Activated naive CD4-positive, alpha-beta T cell treated with anti-CD3 and anti-CD28 coated beads, Interleukin-2, amount 50 U/mL, for 24 hours (primary cell): ENCODE measurements around the gene DTWD2.
"Not testable (repeated sequence)": the region's sequence is repeated elsewhere in the genome, so short reads cannot be mapped to it uniquely, and the experiment has no call there.

Experiments used
- H3K27ac Mint-ChIP-seq: one replicate; pipeline ENCODE4 v1.8.0; 2021; ENCODE audit warnings: mild to moderate bottlenecking, mixed read lengths
- H3K27me3 Mint-ChIP-seq: one replicate; pipeline ENCODE4 v1.8.0; 2021; ENCODE audit warnings: mixed read lengths
- H3K36me3 Mint-ChIP-seq: one replicate; pipeline ENCODE4 v1.8.0; 2021; ENCODE audit warnings: mixed read lengths
- H3K4me1 Mint-ChIP-seq: one replicate; pipeline ENCODE4 v1.8.0; 2021; ENCODE audit warnings: mixed read lengths
- H3K4me3 Mint-ChIP-seq: one replicate; pipeline ENCODE4 v1.8.0; 2021; ENCODE audit warnings: mild to moderate bottlenecking, mixed read lengths
- H3K9me3 Mint-ChIP-seq: one replicate; pipeline ENCODE4 v1.8.0; 2021; ENCODE audit warnings: mixed read lengths

Gene DTWD2

GRCh38 chr5:119016125-119016774 lies 27.9 kb upstream of the DTWD2 start:
- H3K36me3 Mint-ChIP-seq: no peaks in the 10 kb centered on the region
- H3K27ac Mint-ChIP-seq: no peak overlapping the region
- no peaks in the 10 kb centered on the region for H3K4me1 Mint-ChIP-seq
- no peaks in the 10 kb centered on the region for H3K9me3 Mint-ChIP-seq
- no peaks in the 10 kb centered on the region for H3K27me3 Mint-ChIP-seq
- no peak overlapping the region for H3K4me3 Mint-ChIP-seq

GRCh38 chr5:119011186-119011585 lies 22.8 kb upstream of the DTWD2 start:
- Mint-ChIP-seq H3K4me3 (no peak overlapping the region), H3K4me1 (no peaks in the 10 kb centered on the region), H3K9me3 (no peaks in the 10 kb centered on the region), H3K36me3 (no peaks in the 10 kb centered on the region), H3K27ac (no peak overlapping the region), H3K27me3 (no peaks in the 10 kb centered on the region)

- Mint-ChIP-seq H3K27me3 (no peaks in the 10 kb centered on the region), H3K27ac (no peak overlapping the region), H3K4me3 (no peak overlapping the region), H3K9me3 (no peaks in the 10 kb centered on the region), H3K4me1 (no peaks in the 10 kb centered on the region), H3K36me3 (no peaks in the 10 kb centered on the region)
Observed at GRCh38 chr5:119010206-119010605, 21.9 kb upstream of the DTWD2 start.

GRCh38 chr5:119009131-119009530 lies 20.8 kb upstream of the DTWD2 start:
- no peaks in the 10 kb centered on the region for H3K4me1 Mint-ChIP-seq
- no peaks in the 10 kb centered on the region for H3K9me3 Mint-ChIP-seq
- no peaks in the 10 kb centered on the region for H3K36me3 Mint-ChIP-seq
- H3K27ac Mint-ChIP-seq: no peak overlapping the region
- H3K4me3 Mint-ChIP-seq: no peak overlapping the region
- no peaks in the 10 kb centered on the region for H3K27me3 Mint-ChIP-seq

GRCh38 chr5:118999696-119000095 lies 11.3 kb upstream of the DTWD2 start:
- H3K27me3 Mint-ChIP-seq: peaks cover 5% of the 10 kb centered on the region
- no peaks in the 10 kb centered on the region for H3K4me1 Mint-ChIP-seq
- peaks cover 18% of the 10 kb centered on the region for H3K9me3 Mint-ChIP-seq
- H3K36me3 Mint-ChIP-seq: peaks cover 7% of the 10 kb centered on the region
- H3K4me3 Mint-ChIP-seq: no peak overlapping the region
- H3K27ac Mint-ChIP-seq: no peak overlapping the region

GRCh38 chr5:118998861-118999260 lies 10.5 kb upstream of the DTWD2 start:
- H3K36me3 Mint-ChIP-seq, H3K27me3 Mint-ChIP-seq, H3K4me3 Mint-ChIP-seq, H3K27ac Mint-ChIP-seq, H3K4me1 Mint-ChIP-seq: not testable (repeated sequence)
- peaks cover 18% of the 10 kb centered on the region for H3K9me3 Mint-ChIP-seq

GRCh38 chr5:118996098-118996497 lies 7.8 kb upstream of the DTWD2 start:
- Mint-ChIP-seq H3K4me1 (no peaks in the 10 kb centered on the region), H3K27me3 (peaks cover 5% of the 10 kb centered on the region), H3K9me3 (peaks cover 18% of the 10 kb centered on the region), H3K4me3 (no peak overlapping the region), H3K36me3 (peaks cover 7% of the 10 kb centered on the region), H3K27ac (no peak overlapping the region)

GRCh38 chr5:118994595-118994994 lies 6.2 kb upstream of the DTWD2 start:
- Mint-ChIP-seq H3K9me3 (peaks cover 11% of the 10 kb centered on the region), H3K27me3 (peaks cover 2% of the 10 kb centered on the region)

GRCh38 chr5:118993118-118993517 lies 4.8 kb upstream of the DTWD2 start:
- H3K27ac Mint-ChIP-seq, H3K27me3 Mint-ChIP-seq, H3K36me3 Mint-ChIP-seq, H3K4me1 Mint-ChIP-seq, H3K4me3 Mint-ChIP-seq: not testable (repeated sequence)
- H3K9me3 Mint-ChIP-seq: peaks cover 11% of the 10 kb centered on the region

More at GRCh38 chr5:118994595-118994994, 6.2 kb upstream of the DTWD2 start:
- Mint-ChIP-seq H3K36me3 (peaks cover 7% of the 10 kb centered on the region), H3K4me3 (no peak overlapping the region), H3K4me1 (no peaks in the 10 kb centered on the region), H3K27ac (no peak overlapping the region)

- Mint-ChIP-seq H3K9me3 (peaks cover 11% of the 10 kb centered on the region), H3K4me1 (peaks cover 13% of the 10 kb centered on the region)
- H3K4me3 Mint-ChIP-seq, H3K27me3 Mint-ChIP-seq, H3K27ac Mint-ChIP-seq, H3K36me3 Mint-ChIP-seq: not testable (repeated sequence)
Observed at GRCh38 chr5:118992055-118992454, 3.7 kb upstream of the DTWD2 start.

- Mint-ChIP-seq H3K27me3 (peaks cover 2% of the 10 kb centered on the region), H3K4me1 (peaks cover 25% of the 10 kb centered on the region), H3K36me3 (peaks cover 2% of the 10 kb centered on the region), H3K9me3 (peaks cover 8% of the 10 kb centered on the region), H3K4me3 (no peak overlapping the region), H3K27ac (no peak overlapping the region)
Observed at GRCh38 chr5:118990582-118990981, 2.2 kb upstream of the DTWD2 start.

GRCh38 chr5:118989816-118990215 lies 1.5 kb upstream of the DTWD2 start:
- H3K4me3 Mint-ChIP-seq: no peak overlapping the region
- no peak overlapping the region for H3K27ac Mint-ChIP-seq
- H3K36me3 Mint-ChIP-seq: no peaks in the 10 kb centered on the region
- peaks cover under 1% of the 10 kb centered on the region for H3K9me3 Mint-ChIP-seq
- H3K27me3 Mint-ChIP-seq: no peaks in the 10 kb centered on the region
- peaks cover 29% of the 10 kb centered on the region for H3K4me1 Mint-ChIP-seq

- no peaks in the 10 kb centered on the region for H3K9me3 Mint-ChIP-seq
- peak overlapping the region; percentile 79 for H3K4me3 Mint-ChIP-seq
- no peaks in the 10 kb centered on the region for H3K36me3 Mint-ChIP-seq
- no peak overlapping the region for H3K27ac Mint-ChIP-seq
- H3K4me1 Mint-ChIP-seq: peaks cover 29% of the 10 kb centered on the region
- H3K27me3 Mint-ChIP-seq: no peaks in the 10 kb centered on the region
Observed at GRCh38 chr5:118988866-118989180, 476 bp upstream of the DTWD2 start.

- Mint-ChIP-seq H3K27ac (no peak overlapping the region), H3K9me3 (no peaks in the 10 kb centered on the region), H3K4me3 (no peak overlapping the region), H3K27me3 (no peaks in the 10 kb centered on the region), H3K4me1 (peaks cover 29% of the 10 kb centered on the region), H3K36me3 (peaks cover 8% of the 10 kb centered on the region)
Observed at GRCh38 chr5:118984602-118985001, 3.7 kb downstream of the DTWD2 start.

GRCh38 chr5:118981783-118982182 lies 6.6 kb downstream of the DTWD2 start:
- Mint-ChIP-seq H3K4me3 (no peak overlapping the region), H3K9me3 (peaks cover 16% of the 10 kb centered on the region), H3K27me3 (no peaks in the 10 kb centered on the region), H3K4me1 (peaks cover 14% of the 10 kb centered on the region), H3K27ac (no peak overlapping the region), H3K36me3 (peaks cover 20% of the 10 kb centered on the region)

GRCh38 chr5:118980438-118980837 lies 7.9 kb downstream of the DTWD2 start:
- H3K9me3 Mint-ChIP-seq: peaks cover 24% of the 10 kb centered on the region
- H3K36me3 Mint-ChIP-seq: peaks cover 29% of the 10 kb centered on the region
- H3K27me3 Mint-ChIP-seq: no peaks in the 10 kb centered on the region
- no peak overlapping the region for H3K4me3 Mint-ChIP-seq
- H3K27ac Mint-ChIP-seq: no peak overlapping the region
- H3K4me1 Mint-ChIP-seq: peaks cover 4% of the 10 kb centered on the region

GRCh38 chr5:118980017-118980416 lies 8.3 kb downstream of the DTWD2 start:
- Mint-ChIP-seq H3K9me3 (peaks cover 27% of the 10 kb centered on the region), H3K4me1 (peaks cover 1% of the 10 kb centered on the region), H3K36me3 (peaks cover 31% of the 10 kb centered on the region), H3K27me3 (no peaks in the 10 kb centered on the region), H3K4me3 (no peak overlapping the region), H3K27ac (no peak overlapping the region)
